KG1 (cell line): ENCODE data around the gene XYLT1.

Source experiments
- DNase-seq: peaks from one replicate; lab custom pipeline; 2025; lab: John Stamatoyannopoulos, UW

XYLT1 gene

GRCh38 chr16:17374668-17375255, 96.0 kb downstream of the XYLT1 start:
- DNase-seq, result no peak

GRCh38 chr16:17373533-17373932, 97.2 kb downstream of the XYLT1 start:
- no peak for DNase-seq

GRCh38 chr16:17372386-17372785, 98.4 kb downstream of the XYLT1 start:
- no peak for DNase-seq

GRCh38 chr16:17371299-17371698, 99.5 kb downstream of the XYLT1 start:
- DNase-seq, result no peak

GRCh38 chr16:17370731-17371285, 100.0 kb downstream of the XYLT1 start:
- no peak for DNase-seq

- no peak for DNase-seq
Observed at GRCh38 chr16:17370223-17370707, 100.5 kb downstream of the XYLT1 start.

GRCh38 chr16:17369421-17370222, 101.1 kb downstream of the XYLT1 start:
- peak; percentile 85 for DNase-seq

- no peak for DNase-seq
Observed at GRCh38 chr16:17368951-17369350, 101.8 kb downstream of the XYLT1 start.

- DNase-seq, result no peak
Observed at GRCh38 chr16:17368446-17368845, 102.3 kb downstream of the XYLT1 start.

GRCh38 chr16:17367923-17368322, 102.8 kb downstream of the XYLT1 start:
- DNase-seq, result no peak

- DNase-seq, result peak; percentile 23
Observed at GRCh38 chr16:17367036-17367435, 103.7 kb downstream of the XYLT1 start.

- no peak for DNase-seq
Observed at GRCh38 chr16:17366299-17366961, 104.3 kb downstream of the XYLT1 start.

GRCh38 chr16:17365591-17366298, 105.0 kb downstream of the XYLT1 start:
- DNase-seq, result no peak

GRCh38 chr16:17365211-17365541, 105.6 kb downstream of the XYLT1 start:
- no peak for DNase-seq

GRCh38 chr16:17364319-17365210, 106.2 kb downstream of the XYLT1 start:
- no peak for DNase-seq

- DNase-seq, result no peak
Observed at GRCh38 chr16:17362946-17363345, 107.8 kb downstream of the XYLT1 start.

GRCh38 chr16:17362183-17362582, 108.6 kb downstream of the XYLT1 start:
- no peak for DNase-seq

GRCh38 chr16:17360693-17361122, 110.1 kb downstream of the XYLT1 start:
- no peak for DNase-seq

GRCh38 chr16:17359788-17360390, 110.9 kb downstream of the XYLT1 start:
- no peak for DNase-seq

- no peak for DNase-seq
Observed at GRCh38 chr16:17358846-17359245, 111.9 kb downstream of the XYLT1 start.

- DNase-seq, result no peak
Observed at GRCh38 chr16:17358355-17358754, 112.4 kb downstream of the XYLT1 start.
